GM21360 (cell line): ENCODE measurements around the gene KRTAP10-4.
"Not testable (repeated sequence)": the region's sequence is repeated elsewhere in the genome, so short reads cannot be mapped to it uniquely, and the experiment has no call there.

Experiments
- ATAC-seq: cut with Tn5 transposase; IDR thresholded peaks from one replicate; pipeline ENCODE4 v1.9.1; 2021; ENCODE audit warnings: mild to moderate bottlenecking, moderate library complexity; ENCODE audit not compliant: unreplicated experiment

KRTAP10-4 gene

DNA sequence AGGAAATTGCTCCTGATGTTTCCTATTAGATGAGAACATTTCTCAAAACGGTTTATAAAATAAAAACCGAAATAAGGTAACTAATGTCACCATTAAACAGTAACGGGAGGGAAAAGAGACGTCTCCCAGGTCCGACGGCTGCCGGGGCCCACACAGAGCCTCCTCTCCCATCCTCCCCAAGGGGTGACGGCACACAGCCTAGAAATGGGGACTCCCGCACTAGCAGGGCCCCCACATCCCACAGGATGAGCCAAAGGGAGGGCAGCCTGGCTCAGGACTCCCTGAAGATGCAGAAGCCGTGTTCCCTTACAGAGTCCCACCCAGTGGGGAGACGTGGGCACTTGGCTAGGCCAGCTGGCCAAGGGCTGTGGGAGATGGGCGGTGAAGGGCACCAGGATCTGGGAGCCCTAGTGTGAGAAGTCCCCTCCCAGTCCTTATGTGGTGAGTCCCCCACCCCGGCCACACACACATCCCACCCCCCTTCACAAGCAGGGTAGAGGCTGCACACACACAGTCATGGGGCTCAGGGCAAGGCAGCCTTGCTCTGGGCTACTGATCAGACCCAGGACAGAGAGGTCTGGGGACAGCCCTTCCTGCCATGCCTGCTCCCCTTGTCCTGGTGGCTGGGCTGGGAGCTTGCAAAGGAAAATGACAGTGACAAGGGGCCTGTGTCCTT lies 18.2 kb upstream of the KRTAP10-4 start:
- no peak for ATAC-seq

- no peak for ATAC-seq
These were observed 16.6 kb upstream of the KRTAP10-4 start for GRCh38 chr21:44556879-44557278.

GRCh38 chr21:44557491-44558328 lies 15.8 kb upstream of the KRTAP10-4 start:
- ATAC-seq = no peak

GRCh38 chr21:44558329-44558675 lies 15.2 kb upstream of the KRTAP10-4 start:
- ATAC-seq = not testable (repeated sequence)

DNA sequence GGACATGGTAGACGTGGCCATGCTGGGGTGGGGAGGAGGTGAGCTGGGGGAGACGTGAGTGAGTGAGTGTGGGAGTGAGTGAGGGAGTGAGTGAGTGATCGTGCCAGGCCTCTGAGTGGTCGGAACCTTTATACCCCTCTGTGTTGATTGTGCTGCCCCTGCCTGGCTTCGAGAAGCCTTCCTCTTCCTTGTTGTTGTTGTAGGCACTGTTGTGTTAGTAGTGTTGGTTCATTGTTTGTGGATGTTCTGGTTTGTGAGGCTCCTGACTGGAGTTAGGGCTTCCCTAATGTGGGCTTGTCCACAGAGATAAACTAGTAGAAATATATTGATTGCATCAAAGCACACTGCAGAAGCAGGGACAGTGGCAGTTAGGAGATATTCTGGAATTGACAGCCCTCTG lies 14.8 kb upstream of the KRTAP10-4 start, which contains the start of gene KRTAP10-3:
TSS of gene KRTAP10-3 (minus strand) at position 101 of the 400 bp plus-strand sequence. CDS start at position 21, 80 bp downstream.
- no peak for ATAC-seq

DNA sequence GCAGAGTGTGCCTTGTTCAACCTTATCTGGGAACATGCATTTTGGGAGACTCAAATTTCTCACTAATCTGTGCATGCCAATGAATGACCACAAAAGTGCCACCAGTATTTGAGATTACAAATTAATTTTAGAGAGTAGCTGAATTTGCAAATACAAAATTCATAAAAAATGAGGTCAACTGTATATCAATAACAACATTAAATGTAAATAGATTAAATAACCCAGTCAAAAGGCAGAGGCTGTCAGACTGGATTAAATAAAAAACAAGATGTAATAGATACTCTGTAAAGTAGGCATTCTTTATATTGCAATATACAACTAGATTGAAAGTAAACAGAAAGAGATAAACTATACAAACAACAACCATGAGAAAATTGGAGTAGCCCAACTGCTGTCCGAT lies 9.4 kb upstream of the KRTAP10-4 start:
- ATAC-seq = no peak

DNA sequence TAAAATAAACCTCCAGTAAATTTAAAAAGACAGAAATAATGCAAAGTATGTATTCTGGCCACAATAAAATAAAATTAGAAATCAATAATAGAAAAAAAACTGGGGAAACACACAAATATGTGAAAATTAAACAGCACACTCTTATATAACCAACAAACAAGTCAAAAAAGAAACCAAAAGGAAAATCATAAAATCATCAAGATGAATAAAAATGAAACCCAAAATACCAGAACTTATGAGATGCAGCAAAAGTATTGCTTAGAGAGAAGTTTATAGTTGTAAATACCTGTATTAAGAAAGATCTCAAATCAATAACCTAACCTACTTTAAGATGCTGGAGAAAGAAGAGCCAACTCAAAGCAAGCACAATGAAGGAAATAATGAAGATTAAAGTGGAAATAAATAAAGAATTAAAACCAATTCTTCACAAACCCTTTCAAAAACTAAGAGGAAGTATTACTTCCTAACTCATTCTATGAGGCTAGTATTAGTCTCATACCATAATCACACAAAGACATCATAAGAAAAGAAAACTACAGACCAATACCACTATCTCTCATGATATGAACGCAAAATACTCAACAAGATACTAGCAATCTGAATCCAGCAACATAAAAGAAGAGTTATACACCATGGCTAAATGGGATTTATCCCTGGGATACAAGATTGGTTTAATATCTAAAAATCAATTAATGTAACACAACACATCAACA lies 8.5 kb upstream of the KRTAP10-4 start:
- no peak for ATAC-seq

- ATAC-seq = no peak
These were observed 7.1 kb upstream of the KRTAP10-4 start for GRCh38 chr21:44566403-44566802.

DNA sequence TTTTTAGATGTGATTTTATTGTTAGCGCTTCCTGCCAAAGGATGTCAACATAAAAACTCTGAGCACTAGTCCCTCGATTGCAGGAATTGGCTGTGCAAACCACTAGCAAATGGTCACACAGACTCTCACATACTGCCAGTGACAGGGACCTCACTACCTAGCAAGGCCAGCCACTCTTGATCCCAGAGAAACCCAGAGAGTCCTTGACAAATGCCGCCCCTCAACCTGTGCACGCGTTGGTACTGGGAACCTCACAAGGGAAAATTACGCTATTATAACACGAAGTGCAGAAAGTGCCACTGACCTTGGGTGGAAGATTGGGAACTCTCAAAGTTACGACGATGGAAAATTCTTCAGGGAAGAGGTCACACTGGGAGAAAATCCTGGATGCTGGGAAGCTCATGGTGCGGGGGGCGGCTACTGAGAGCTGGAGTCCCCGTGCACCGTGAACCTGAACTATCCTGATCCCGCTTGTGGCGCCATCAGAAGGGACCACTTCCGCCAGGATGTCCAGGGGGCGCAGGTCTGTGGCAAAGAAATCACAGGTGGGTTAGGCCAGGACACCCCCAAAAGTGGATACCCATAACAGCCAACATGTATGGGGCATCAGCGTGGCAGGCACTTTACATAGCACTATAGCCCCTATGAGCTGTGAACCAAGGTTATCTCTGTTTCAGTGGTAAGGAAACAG lies 5.9 kb upstream of the KRTAP10-4 start:
- no peak for ATAC-seq

GRCh38 chr21:44568261-44568660 lies 5.3 kb upstream of the KRTAP10-4 start:
- ATAC-seq = no peak

DNA sequence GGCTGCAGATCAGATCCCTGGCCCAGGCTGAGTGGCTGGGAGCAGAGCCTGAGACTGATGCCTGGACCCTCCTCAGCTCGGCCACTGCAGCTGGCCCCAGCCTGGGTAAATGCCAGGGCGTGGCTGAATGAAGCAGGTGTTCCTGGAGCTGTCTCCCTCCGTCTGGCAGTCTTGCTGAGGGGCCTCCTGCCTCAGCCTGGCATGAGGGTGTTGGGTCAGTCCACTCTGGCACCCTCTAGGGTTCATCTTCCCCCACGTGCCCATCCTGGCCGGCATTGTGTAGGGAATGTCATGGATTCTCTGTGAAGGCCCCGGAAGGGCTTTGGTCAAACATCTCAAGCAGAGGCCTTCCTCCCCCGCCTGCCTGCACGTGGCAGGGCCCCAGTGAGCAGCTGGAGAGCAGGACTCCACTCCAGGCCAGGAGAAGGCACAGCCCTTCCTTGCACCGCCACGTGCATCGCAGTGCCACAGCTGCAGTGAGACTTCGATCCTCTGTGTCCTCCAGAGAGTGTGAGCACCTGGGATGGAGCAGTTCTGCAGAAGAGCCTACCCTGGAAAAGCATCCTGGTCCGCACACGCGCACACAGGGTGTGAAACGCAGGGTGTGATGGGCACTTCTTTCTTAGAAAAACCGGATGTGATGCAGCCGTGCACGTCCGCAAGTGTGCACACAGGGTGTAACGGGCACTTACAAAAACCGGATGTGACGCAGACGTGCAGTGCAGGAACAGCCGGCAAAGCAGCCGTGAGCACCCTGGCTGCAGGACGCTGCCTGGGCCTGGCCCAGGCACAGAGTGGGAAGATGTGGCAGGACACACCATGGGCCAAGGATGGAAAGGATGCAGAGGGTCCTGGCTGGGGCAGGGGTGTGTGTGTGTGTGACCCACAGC lies 4.6 kb upstream of the KRTAP10-4 start:
- ATAC-seq = no peak

DNA sequence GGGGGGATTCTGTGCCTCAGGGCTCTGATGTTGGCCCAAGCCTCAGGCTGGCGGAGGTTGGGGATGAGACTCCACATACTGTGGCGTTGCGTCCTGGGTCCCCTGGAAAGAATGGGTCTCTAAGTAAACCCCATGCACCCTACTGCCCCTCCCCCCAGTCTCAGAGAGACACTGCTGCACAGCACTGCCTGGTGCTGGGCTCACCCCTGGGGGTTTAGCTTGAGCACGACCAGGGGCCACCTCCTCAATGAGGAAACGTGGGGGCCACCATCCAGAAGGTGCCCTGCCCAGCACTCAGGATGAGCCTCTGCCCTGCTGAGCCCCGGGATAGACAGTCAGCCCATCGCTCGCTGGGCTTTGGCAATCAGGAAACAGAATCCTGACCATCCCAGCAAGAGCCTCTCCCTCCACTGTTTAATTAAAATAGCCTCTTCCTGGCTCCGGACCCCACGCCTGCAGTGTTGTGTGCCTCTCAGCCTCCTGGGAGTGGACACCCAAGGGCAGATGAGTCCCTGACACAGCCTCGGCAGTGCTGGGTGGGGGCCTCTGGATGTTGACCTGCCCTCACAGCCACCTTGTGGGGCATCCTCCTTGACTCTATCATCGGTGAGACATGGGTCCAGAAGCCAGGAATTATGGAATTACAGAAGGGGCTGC lies 3.5 kb upstream of the KRTAP10-4 start:
- no peak for ATAC-seq

- no peak for ATAC-seq
These were observed 2.2 kb upstream of the KRTAP10-4 start for GRCh38 chr21:44571296-44571695.

DNA sequence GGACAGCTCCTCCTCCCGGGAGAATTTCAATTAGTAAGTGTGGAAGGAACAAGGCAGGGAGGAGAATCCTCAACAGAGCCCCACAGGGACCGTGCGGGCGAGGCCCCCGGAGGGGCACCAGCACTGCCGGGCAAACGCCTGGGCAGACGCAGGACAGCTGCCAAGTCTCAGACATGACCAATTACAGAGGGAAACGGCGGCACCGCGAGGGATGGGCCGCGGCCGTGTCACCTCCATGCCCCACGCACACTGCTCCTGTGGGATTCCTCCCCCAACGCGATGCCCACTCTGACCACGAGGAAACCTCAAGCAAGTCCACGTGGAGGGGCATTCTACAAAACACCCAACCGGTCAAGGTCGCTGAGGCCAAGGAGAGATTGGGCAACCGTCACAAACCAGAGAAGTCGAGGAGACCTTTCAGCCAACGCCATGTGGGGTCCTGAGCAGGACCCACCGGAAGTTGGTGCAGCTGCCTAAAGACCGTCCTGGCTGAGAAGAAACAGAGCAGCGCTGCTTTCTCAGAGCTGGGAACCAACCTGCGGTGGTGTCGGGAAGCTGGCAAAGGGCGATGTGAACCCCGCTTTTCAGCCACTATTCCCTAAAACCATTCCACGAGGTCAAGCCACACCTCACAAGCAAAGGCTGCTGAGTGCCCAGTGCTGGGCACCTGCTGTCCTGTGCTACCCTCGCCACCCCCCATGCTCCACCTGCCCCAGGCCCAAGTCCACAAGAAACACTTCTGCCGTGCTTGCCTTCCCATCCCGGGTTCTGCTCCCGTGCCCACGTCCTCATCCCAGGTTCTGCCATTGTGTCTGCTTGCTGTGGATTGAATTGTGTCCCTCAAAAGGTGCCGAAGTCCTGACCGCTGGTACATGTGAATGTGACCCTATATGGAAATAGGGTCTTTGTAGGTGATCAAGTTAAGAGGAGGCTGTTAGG lies 1.4 kb upstream of the KRTAP10-4 start:
- ATAC-seq = no peak

DNA sequence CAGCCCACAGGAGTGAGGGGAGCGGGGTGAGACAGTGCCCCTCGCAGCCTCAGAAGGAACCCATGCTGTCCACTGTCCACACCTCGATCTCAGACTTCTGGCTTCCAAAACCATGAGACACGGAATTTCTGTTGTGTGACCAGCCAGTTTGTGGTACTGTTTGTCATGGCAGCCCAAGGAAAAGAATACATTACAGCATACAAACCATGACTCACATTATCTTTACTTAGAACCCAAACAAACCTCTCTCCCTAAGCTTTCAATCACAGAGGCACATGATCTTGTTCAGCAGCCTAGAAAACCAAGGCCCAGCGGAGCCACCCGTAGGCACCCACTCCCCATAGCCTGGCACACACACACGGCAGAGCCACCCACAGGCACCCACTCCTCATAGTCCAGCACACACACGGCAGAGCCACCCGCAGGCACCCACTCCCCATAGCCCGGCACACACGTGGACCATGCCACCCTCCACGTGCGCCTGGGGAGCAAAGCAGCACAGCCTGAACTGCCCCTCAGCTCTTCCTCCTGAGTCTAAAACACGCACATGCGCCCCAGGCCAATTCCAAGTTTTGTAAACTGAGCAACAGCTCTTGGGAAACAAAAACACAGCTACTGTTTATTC lies 458 bp upstream of the KRTAP10-4 start:
- no peak for ATAC-seq

DNA sequence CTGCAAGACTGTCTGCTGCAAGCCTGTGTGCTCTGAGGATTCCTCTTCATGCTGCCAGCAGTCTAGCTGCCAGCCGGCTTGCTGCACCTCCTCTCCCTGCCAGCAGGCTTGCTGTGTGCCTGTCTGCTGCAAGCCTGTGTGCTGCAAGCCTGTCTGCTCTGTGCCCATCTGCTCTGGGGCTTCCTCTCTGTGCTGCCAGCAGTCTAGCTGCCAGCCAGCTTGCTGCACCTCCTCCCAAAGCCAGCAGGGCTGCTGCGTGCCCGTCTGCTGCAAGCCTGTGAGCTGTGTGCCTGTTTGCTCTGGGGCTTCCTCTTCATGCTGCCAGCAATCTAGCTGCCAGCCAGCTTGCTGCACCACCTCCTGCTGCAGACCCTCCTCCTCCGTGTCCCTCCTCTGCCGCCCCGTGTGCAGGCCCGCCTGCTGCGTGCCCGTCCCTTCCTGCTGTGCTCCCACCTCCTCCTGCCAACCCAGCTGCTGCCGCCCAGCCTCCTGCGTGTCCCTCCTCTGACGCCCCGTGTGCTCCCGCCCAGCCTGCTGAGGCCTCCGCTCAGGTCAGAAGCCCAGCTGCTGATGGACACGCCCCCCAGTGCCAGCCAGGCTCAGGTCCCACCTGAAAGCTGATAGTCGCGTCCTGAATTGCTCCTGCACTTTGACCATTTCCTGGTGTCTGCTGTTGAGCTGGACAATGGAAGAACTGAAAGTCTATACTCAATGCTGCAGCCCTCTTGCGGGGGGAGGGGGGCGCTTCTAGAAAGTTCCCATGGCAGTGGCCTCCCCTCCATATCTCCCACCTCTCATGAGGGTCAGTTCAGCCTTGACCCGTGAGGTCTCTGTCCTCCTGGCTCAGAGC lies 1.2 kb downstream of the KRTAP10-4 start:
- no peak for ATAC-seq
